Fibroblast of villous mesenchyme (primary cell): ENCODE measurements around the gene XIRP1. TPM values are rescaled to one million over a fixed set of nuclear protein-coding genes. Genes with fewer than 3 reads are reported as not detected.

Experiments used
- DNase-seq: peaks from one replicate; pipeline ENCODE4 v3.0.0-alpha.2; 2010; ENCODE audit warnings: low read depth
- H3K4me3 ChIP-seq: 2 replicates; pipeline ENCODE4 v1.5.1; 2011; ENCODE audit warnings: low read depth, mild to moderate bottlenecking, low read length
- CTCF ChIP-seq: IDR thresholded peaks from 2 replicates; pipeline ENCODE4 v1.5.1; 2012; ENCODE audit warnings: low read depth, mild to moderate bottlenecking, low read length; ENCODE audit not compliant: insufficient read depth
- total RNA-seq: library from RNA; depleted of rRNA; stranded (reverse); fragments of >200 nt; gene quantifications from 2 replicates; pipeline ENCODE4 v1.2.3, GENCODE V29; 2012

The XIRP1 gene
- total RNA-seq, 1 donor = not detected

GRCh38 chr3:39186692-39187151 lies 5.7 kb downstream of the XIRP1 start:
- DNase-seq = no peak
- no peak for TF ChIP-seq CTCF
- H3K4me3 ChIP-seq = no peak overlapping the region

- H3K4me3 ChIP-seq = no peak overlapping the region
- TF ChIP-seq CTCF = no peak
- no peak for DNase-seq
Observed at GRCh38 chr3:39185959-39186691, 6.3 kb downstream of the XIRP1 start.

GRCh38 chr3:39185326-39185958 lies 7.0 kb downstream of the XIRP1 start:
- TF ChIP-seq CTCF = no peak
- no peak for DNase-seq
- no peak overlapping the region for H3K4me3 ChIP-seq

GRCh38 chr3:39184968-39185285 lies 7.5 kb downstream of the XIRP1 start:
- DNase-seq = no peak
- no peak for TF ChIP-seq CTCF
- H3K4me3 ChIP-seq = no peak overlapping the region

- H3K4me3 ChIP-seq = no peak overlapping the region
- TF ChIP-seq CTCF = no peak
- no peak for DNase-seq
Observed at GRCh38 chr3:39184081-39184967, 8.1 kb downstream of the XIRP1 start.

- no peak for DNase-seq
- no peak for TF ChIP-seq CTCF
- H3K4me3 ChIP-seq = no peak overlapping the region
Observed at GRCh38 chr3:39183211-39184080, 8.9 kb downstream of the XIRP1 start.
